Astrocyte of the cerebellum (primary cell): ENCODE results near the gene NKX2-2.
"Not testable (repeated sequence)": the region's sequence is repeated elsewhere in the genome, so short reads cannot be mapped to it uniquely, and the experiment has no call there.

Experiments
- DNase-seq: peaks from one replicate; pipeline ENCODE4 v3.0.0-alpha.2; 2011; ENCODE audit warnings: low read depth
- H3K4me3 ChIP-seq: 2 replicates; pipeline ENCODE4 v1.5.1; 2011; ENCODE audit warnings: mild to moderate bottlenecking, low read depth, low read length, moderate library complexity
- in situ Hi-C: cut with HindIII; loops from 2 replicates; pipeline ENCODE4 v1.10.0; 2017; ENCODE audit warnings: low sequenced_read_pairs
- TF ChIP-seq, protein P1 (sequence below): IDR thresholded peaks from 2 replicates; pipeline ENCODE4 v1.5.1; 2012; ENCODE audit warnings: low read length, low read depth, moderate library complexity, mild to moderate bottlenecking; ENCODE audit errors: missing control alignments

Gene NKX2-2

DNA sequence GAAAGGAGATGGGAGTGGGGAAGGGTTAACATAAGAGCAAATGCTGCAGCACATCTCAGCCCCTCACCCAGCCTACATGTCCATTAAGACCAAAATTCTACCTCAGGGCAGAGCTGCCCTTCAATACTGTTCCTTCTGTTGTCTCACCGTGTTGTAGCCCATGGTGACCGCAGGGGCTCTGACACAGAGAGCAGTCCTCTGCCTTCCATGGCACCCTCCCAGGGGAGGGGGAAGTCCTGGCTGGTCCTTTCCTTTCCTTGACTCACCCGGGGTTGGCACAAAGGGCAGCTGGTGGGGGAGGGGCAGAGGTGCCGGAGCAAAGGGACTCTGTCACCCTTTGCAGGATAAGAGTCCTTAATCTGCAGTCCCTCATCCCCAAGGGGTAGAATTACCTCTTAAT, 15.2 kb downstream of the NKX2-2 start:
- H3K4me3 ChIP-seq = no peak overlapping the region
- TF ChIP-seq, protein P1, sequence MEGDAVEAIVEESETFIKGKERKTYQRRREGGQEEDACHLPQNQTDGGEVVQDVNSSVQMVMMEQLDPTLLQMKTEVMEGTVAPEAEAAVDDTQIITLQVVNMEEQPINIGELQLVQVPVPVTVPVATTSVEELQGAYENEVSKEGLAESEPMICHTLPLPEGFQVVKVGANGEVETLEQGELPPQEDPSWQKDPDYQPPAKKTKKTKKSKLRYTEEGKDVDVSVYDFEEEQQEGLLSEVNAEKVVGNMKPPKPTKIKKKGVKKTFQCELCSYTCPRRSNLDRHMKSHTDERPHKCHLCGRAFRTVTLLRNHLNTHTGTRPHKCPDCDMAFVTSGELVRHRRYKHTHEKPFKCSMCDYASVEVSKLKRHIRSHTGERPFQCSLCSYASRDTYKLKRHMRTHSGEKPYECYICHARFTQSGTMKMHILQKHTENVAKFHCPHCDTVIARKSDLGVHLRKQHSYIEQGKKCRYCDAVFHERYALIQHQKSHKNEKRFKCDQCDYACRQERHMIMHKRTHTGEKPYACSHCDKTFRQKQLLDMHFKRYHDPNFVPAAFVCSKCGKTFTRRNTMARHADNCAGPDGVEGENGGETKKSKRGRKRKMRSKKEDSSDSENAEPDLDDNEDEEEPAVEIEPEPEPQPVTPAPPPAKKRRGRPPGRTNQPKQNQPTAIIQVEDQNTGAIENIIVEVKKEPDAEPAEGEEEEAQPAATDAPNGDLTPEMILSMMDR = no peak
- DNase-seq = no peak
- in situ Hi-C loops = no loop called here

DNA sequence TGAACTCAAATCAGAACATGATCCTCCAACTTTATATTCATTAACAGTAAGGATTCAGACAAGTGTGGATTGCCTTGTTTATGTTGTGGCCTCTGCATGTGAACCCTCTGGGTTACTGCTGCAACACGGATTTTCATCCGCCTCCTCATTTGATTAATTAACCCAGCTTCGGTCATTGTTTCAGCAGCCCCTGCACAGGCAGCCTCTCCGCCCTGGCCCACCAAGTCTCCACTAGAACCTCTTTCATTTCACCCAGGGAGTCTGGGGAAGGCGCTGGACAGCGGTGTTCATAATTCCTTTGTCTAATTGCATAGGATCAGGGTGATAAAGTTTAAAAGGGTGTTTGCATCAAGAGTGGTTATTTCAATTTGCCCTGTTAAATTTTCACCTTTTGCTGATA, 15.7 kb downstream of the NKX2-2 start:
- in situ Hi-C loops = no loop called here
- no peak for DNase-seq
- no peak overlapping the region for H3K4me3 ChIP-seq
- TF ChIP-seq, protein P1 = no peak

- H3K4me3 ChIP-seq = no peak overlapping the region
- TF ChIP-seq, protein P1 = no peak
- no peak for DNase-seq
- in situ Hi-C loops = no loop called here
These were observed 17.4 kb downstream of the NKX2-2 start for GRCh38 chr20:21496452-21496851.

- H3K4me3 ChIP-seq = no peak overlapping the region
- DNase-seq = no peak
- TF ChIP-seq, protein P1 = no peak
- in situ Hi-C loops = no loop called here
These were observed 20.8 kb downstream of the NKX2-2 start for GRCh38 chr20:21493049-21493448.

GRCh38 chr20:21490105-21490504, 23.8 kb downstream of the NKX2-2 start:
- no peak overlapping the region for H3K4me3 ChIP-seq
- in situ Hi-C loops = no loop called here
- TF ChIP-seq, protein P1 = no peak
- DNase-seq = no peak

- in situ Hi-C loops, DNase-seq, H3K4me3 ChIP-seq: not testable (repeated sequence)
These were observed 33.7 kb downstream of the NKX2-2 start for GRCh38 chr20:21480144-21480543.

GRCh38 chr20:21465799-21466198, 48.1 kb downstream of the NKX2-2 start:
- no peak for DNase-seq
- TF ChIP-seq, protein P1 = no peak
- no peak overlapping the region for H3K4me3 ChIP-seq
- in situ Hi-C loops = no loop called here
